GM18519 (cell line): ENCODE results near the gene MARCHF6.

ENCODE experiments used
- ATAC-seq: cut with Tn5 transposase; IDR thresholded peaks from one replicate; pipeline ENCODE4 v1.9.1; 2021; ENCODE audit warnings: mild to moderate bottlenecking, moderate library complexity; ENCODE audit not compliant: unreplicated experiment, low FRiP score

MARCHF6 gene

DNA sequence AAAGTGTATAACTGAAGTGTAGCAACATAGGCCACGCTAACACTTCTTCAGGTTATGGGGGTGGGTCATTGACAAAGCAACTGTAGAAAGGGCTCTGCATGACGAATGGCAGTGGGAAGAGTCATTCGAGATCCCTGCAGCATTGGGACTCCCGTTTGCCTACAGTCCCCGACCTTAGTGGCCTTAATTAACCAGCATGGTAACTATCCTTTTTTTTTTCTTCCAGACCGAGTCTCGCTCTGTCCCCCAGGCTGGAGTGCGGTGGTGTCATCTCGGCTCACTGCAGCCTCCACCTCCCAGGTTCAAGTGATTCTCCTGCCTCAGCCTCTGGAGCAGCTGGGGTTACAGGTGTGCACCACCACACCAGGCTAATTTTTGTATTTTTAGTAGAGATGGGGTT lies 31.6 kb upstream of the MARCHF6 start:
- no peak for ATAC-seq

DNA sequence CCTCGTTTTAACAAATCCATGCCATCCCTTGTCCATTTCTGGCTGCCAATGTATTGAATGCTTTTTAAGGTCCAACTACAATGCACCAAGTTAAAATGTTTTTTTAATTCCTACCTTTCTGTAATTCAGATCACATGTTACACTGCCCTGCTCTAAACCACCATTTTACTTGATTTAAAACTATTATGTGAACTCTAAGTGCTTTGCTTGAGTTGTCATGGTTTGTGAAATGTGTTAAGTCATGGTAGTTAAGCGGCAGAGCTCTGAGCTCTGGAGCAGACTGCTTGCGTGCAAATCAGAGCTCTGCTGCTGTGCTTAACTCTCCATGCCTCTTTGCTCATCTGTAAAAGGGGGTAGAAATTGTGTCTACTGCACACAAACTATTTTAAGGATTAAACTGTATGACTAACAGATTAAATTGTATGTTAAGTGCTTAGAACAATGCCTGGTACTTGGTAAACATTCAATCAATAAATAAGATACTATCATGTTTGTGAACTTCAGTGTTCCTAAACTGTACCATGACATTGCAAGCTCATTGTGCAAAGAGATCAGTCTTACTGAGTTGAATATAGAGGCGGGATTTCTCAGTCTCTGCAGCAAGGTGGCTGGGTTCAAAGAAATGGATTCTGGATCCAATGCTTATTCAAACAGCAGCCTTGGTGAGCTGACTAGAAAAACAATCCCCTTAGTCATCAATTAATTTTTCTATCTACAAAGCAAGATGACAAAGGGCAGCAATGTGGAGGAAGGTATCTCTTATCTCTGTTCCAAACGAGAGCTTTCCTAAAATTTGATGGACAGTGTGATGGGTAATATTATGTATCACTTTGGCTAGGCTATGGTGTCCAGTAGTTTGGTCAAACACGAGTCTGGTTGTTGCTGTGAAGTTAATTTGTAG lies 29.7 kb upstream of the MARCHF6 start:
- ATAC-seq: no peak

DNA sequence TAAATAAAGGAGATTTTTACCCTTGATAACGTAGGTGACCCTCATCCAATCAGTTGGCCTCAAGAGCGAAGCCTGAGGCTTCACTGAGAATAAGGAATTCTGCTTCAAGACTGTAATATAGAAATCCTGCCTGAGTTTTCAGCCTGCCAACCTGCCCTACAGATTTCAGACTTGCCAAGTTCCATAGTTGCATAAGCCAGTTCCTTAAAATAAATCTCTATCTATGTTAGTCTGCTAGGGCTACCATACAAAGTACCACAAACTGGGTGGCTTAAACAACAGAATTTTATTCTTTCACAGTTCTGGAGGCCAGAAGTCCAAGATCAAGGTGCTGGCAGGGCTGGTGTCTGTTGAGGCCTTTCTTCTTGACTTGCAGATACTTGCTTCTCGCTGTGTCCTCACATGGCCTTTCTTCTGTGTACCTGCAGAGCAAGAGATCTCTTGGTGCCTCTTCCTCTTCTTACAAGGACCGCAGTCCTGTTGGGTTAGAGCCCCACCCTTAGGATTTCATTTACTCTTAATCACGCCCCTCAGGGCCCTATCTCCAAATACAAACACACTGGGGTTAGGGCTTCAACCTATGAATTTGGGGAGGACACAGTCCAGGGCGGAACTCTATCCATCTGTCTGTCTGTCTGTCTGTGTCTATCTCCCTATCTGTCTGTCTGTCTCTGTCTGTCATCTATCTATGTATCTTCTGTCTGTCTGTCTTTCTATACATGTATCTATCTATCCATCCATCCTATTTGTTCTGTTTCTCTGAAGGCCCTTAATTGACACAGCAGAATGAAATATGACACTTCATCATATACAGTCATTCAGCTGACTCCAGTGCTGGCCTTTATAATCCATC lies 28.8 kb upstream of the MARCHF6 start:
- no peak for ATAC-seq

DNA sequence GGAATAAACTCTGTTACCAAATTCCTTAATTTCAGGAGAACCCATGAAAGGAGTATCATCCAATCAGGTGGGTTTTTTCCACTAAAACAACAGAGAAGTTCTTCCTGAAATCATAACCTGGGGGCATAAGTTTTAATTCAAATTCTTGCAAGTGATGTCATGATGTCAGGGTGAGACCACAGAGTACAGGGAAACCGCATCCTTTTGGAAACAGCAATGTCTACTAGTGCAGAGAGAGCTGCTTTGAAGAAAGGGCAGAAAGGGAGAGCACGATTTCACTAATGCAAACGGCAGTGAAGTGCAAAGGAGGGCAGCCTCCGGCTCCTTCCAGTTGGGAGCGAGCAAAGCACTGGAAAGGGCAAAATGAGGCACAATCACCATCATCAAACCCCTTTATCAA lies 25.2 kb upstream of the MARCHF6 start:
- ATAC-seq: no peak

DNA sequence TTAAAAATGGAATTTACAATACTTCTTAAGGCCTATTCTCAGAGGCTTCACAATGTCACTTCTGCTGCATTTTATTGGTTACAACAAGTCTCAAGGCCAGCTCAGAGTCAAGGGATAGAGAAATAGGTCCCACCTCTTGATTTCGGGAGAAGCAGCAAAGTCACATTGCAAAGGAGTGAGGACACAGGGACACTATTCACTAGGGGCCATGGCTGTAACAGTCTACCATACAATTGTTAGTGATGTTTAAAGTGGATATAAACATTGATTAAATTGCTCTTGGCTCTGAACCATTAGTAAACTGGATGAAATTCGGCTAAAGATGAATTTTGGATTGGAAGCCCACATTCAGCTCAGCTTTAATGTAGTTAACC lies 24.1 kb upstream of the MARCHF6 start:
- no peak for ATAC-seq

DNA sequence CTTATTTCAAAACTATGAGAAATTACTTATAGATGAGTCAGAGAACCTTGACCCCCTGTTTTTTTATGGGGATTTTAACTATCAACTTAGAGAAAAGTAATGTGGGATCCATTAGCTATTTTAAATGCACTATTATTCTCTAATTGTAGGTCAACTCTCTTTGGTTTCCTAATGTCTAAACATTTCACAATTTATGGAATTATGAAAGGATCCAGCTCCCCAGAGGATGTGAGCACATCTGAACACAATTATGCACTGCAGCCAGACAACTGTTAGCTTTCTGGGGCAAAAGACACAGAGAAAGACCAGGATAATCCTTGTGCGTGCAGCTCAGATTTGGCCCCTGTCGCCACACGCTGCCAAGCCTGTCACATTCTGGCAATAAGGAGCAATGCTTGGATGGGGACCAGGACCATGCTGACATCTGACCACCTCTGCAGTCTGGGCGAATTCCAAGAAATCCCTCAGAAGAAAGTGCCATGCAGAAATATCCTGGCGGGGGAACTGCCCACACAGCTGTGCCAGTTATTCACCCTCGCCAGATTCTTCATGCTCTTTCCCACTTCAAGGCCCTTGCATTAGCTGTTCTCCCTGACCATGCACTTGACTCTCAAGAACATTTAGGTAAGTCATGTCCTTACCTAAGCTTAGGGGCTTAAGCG lies 23.5 kb upstream of the MARCHF6 start:
- no peak for ATAC-seq

DNA sequence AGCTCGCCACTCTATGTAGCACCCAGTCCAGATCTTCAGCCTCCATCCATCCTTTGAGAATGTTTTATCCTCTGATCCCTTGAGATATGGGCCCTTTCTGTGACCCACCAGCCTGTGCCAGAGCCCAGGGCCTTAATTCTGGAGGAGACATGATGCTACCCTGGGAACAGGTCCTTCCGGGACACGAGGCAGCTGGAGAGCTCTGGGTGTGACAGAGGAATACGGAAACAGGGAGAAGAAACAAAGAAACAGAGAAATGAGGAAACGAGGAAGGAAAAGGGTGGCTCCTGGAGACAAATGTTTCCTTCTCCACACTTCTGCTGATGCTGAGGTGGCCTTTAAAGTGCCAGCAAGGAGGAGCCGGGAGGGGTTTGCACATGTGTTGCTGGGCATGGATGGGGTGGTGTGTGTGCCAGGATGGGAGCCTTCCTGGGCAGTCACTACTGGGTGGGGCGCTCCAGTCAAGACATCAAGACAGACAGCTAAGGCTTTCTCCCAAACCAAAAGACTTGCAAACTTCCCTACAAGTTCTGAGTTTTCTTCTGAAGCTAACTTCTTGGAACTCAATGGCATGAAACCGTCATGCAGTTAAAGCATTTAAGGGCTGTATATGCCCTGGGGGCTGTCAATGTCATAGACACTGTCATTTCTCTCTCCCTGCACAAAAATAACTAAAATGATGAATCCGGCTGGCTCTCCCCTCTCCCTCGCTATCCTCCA lies 22.8 kb upstream of the MARCHF6 start:
- ATAC-seq: no peak

DNA sequence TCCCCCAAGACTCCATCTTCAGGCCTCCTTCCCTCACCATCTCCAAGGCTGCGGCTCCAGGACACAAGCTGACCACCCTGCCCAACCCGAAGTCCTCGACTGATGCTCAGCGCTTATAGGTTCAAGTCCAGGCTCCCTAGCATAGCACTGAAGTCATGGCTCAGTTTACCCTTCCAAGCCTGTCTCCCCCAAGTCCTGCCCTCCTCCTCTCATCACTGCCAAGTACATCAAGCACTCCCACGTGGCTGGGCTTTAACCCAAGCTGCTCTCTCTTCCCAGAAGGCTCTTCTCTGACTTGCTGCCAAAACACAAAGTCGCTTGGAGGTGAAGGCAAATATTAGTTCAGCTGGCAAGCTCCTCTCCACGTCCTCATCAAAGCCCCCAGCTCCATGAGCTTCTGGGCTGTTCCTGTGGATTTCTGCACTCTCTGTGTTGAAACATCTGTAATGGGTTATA lies 22.1 kb upstream of the MARCHF6 start:
- ATAC-seq: no peak

DNA sequence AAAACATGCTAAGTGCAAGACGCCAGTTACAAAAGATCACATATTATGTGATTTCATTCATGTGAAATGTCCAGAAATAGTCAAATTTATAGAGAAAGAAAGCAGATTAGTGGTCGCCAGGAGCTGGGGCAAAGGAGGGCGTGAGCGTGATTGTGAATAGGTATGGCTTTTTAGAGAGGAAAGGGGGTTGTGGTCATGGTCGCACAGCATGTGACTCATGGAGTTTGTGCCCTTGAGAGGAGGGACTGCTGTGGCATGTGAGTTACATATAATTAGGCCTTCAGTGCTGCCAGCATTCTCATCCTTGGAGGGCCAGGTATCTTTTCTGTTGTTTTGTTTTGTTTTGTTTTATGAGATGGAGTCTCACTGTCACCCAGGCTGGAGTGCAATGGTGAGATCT lies 21.2 kb upstream of the MARCHF6 start:
- ATAC-seq: no peak

DNA sequence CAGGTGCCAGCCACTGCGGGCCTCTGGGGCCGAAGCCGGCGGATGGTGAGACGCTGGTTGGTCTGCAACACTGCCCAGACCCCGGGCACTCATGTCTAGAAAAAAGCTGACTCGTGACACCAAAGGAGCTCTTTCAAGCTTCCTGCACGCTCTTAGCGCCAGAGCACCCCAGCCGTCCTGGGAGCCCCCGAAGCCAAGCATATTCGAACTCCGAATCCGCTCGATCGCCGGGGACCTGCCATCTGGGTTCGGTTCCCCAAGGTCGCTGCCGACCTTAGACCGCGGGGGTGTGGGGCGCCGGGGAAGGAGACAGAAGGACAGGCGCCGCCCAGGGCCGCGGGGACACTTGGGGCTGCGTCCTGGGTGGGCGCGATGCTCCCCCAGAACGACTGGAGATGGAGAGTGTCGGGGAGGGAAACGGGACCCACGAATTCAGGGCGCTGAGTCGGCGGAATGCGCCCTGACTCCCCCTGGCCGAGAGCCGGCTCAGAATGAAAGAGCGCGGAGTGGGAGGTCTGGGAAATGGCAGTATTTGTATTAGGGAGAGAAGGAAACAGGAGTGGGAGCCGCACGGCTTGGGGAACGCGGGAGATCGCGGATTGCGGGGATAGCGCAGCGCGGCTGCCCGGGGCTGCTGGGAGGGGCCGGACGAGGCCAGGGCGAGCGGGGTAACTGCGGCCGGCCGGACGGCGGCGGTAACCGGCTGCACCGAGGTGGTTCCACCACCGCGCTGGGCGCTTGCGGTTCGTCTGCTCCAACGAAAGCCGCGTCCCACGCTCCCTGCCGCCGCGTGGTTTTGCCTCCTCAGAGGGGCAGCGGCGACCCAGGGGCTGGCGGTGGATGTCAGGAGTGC lies 20.1 kb upstream of the MARCHF6 start:
- no peak for ATAC-seq

DNA sequence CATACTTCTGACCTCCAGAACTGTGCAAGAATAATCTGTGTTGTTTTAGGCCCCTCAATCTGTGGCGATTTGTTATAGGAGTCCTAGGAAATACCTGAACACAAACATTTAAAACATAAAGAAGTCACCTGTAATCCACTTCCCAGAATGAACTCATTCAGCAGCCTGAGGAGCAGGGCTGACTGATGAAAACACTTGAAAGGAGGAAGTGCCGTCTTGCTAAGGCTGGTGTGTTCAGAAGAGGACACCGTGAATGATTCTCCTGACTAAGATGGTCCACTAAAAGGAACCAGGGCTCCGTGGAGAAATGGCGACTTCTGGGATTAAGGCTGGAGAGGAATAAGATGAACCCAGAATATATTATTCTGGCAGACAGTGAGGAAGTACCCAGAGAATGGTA lies 18.7 kb upstream of the MARCHF6 start:
- no peak for ATAC-seq

DNA sequence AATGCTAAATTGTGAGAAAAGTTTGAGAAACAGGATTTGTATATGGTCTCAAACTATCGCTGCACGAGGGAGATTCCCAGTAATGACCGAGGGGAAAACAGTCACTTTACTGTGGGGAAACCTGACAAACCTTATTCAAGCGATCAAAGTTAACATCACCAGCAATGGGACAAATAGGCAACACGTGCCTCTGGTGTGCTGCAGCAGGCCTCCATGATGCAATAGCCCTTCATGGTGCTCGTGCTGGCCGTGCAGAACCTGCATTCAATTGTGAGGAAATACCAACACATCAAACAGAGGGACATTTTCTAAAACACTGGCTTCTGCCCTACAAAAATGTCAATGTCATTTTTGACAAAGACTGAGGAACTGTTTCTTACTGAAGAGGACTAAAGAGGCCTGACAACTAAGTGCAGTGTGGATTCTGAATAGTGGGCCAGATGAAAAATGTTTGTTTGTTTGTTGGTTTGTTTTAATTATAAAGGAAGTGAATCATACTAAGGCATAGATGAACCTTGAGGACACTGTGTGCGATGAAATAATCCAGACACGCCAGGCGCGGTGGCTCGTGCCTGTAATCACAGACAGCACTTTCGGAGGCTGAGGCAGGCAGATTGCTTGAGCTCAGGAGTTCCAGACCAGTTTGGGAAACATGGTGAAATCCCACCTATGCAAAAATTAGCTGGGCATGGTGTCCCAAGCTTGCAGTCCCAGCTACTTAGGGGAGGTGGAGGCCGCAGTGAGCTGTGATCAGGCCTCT lies 17.6 kb upstream of the MARCHF6 start:
- no peak for ATAC-seq

DNA sequence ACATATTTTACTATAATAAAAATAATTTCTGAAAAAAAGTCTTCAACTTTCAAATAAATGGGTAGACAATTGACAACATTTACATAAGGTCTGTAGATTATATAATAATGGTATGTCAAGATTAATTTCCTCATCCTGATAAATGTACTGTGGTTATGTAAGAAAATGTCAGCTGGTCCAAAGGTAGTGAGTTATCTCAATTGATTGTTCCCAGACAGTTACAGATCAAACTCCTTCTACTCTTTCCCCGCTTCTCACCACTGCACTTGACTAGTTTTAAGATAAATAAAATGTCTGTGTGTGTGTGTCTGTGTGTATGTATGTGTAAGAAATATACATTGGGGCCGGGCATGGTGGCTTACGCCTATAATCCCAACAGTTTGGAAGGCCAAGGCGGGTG lies 16.4 kb upstream of the MARCHF6 start:
- ATAC-seq: no peak

DNA sequence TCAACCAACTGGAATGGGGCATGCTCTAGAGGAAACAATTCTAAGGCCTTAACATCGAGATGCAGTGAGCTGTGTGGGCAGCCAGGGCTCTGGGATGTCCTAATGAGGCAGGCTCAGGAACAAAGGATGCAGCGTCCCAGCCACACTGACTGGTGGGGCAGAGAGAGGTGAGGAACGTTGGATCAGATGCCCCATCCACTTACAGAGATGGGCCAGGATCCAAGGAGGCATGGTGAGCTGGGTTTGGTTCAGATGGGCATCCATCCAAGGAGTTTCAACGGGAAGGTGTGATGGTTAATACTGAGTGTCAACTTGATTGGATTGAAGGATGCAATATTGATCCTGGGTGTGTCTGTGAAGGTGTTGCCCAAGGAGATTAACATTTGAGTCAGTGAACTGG lies 15.5 kb upstream of the MARCHF6 start:
- ATAC-seq: no peak

DNA sequence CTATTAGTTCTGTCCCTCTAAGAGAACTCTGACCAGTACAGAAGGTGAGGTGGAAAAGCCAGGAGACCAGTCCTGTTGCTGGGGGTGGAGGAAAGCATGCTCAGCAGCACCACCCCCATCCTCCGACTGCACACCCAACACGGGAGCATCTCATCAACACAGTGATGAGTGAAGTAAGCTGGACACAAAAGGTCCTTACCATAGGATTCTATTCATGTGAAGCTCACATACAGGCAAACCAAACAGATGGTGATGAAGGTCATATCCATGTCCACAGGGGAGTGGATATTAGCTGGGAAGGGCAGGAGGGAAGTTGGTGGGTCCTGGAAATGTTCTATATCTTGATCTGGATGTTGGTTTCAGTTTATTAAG lies 14.8 kb upstream of the MARCHF6 start:
- ATAC-seq: no peak

DNA sequence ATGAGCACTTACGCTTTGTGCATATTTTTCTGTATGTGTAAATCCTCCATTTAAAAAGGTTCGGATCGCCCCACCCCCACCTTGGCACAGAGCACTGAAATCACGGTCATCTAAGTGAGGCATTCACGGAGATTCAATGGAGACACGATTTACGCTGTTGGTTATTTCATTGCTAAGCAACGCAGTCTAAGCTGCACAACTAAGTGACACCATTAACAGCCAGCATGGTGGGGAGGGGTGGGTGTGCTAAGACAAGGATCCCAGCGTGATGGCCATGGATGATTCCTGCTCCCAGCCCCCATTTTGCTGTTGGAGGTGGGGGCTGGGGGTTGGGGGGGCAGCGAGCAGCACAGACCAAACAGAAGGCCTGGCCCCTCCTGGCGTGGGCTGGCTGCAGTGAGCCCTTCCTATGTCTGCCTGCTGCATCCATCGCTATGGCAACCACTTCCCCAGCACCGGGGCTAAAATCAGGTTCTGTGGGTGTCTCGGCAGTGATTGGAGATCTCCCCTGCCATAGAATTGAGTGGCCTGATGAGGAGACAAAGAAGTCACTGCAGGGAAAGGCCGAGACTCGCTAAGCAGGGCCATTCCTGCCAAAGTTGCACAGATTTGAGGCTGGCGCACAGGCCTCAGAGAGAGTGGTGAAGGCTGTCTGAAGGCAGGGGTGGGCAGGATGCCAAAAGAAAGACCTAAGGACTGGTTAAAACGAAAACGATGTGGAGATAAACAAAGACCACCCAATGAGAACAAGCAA lies 14.3 kb upstream of the MARCHF6 start:
- no peak for ATAC-seq

DNA sequence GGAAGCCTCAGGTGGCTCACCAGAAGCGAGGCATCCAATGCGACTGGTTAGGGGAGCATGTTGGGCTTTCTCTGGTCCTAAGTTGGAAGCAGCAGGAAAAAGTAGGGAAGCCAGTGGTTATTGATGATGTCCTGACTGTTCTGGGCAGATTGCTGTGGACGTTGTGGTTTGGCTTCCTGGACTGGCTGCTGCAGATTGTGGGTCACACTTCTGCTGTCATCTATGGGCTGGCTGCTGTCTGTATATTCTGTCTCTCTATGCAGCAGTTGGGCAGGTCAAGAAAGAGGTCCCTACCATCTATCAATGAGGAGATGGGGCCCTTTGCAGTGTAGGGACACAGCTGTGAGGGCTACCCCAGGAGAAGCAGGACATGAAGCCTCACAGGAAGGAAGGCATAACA lies 13.5 kb upstream of the MARCHF6 start:
- no peak for ATAC-seq

DNA sequence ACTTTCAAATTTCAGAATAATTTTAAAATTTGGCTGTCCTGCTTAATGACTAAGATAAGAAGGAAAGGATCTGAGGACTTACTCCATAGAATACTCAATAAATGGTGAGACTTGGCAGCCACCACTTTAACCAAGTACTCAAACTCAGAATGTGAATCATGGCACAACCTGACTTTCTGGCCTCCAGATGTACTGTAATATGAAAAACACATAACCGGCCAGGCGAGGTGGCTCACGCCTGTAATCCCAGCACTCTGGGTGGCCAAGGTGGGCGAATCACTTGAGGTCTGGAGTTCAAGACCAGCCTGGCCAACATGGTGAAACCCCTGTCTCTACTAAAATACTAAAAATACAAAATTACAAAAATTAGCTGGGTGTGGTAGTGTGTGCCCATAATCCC lies 10.0 kb upstream of the MARCHF6 start:
- no peak for ATAC-seq
